ENCODE data around the gene MVB12B. TPM values are rescaled to one million over a fixed set of nuclear protein-coding genes. Genes with fewer than 3 reads are reported as not detected.

Gene MVB12B
- total and polyA plus RNA-seq, 2 of the 8 experiments (the other 6 are each of a cell fraction or from before 2014, with no cell fraction given), result 2.6 to 5.0 TPM

GRCh38 chr9:126304207-126304970, 22.2 kb upstream of the MVB12B start:
- CTCF ChIA-PET (ENCODE audit: partially characterized antibody), result interaction anchor here (0.9 to 11.5 kb wide), 7 partner anchors 8 to 93 kb away, joined by 3 to 108 read pairs (median 5); no protein-coding TSS in a partner anchor
- peak overlapping the region; percentile 82; the same call in 1 of the 2 replicates for H2AFZ ChIP-seq (ENCODE audit: low read length)
- H3K18ac ChIP-seq (ENCODE audit: extremely low read depth, low read length), result no peak overlapping the region
- no peak overlapping the region for H3K27ac ChIP-seq (ENCODE audit: low read depth, low read length)
- H2BK12ac ChIP-seq (ENCODE audit: low read depth, low read length), result no peak overlapping the region
- H3K4me2 ChIP-seq (ENCODE audit: insufficient read depth in 1 of 2, low read depth in 2 of 2, low read length in 2 of 2), result no peak overlapping the region
- H2BK5ac ChIP-seq (ENCODE audit: low read depth, low read length), result no peak overlapping the region
- no peak overlapping the region for H4K8ac ChIP-seq (ENCODE audit: extremely low read depth, insufficient read depth, low read length)
- H3K4me3 ChIP-seq (ENCODE audit: extremely low read depth in 1 of 4, insufficient read depth in 2 of 4, low read depth in 3 of 4, low read length in 4 of 4), result no peak overlapping the region
- no peak overlapping the region for H3K56ac ChIP-seq (replicated peaks; ENCODE audit: insufficient read length, low read depth, low read length)
- H4K5ac ChIP-seq (ENCODE audit: insufficient read length, low read depth, low read length), result no peak overlapping the region
- POLR2A ChIA-PET (ENCODE audit: partially characterized antibody), result no interaction called here
- no peak overlapping the region for H3K9ac ChIP-seq (replicated peaks in 1 of 4; ENCODE audit: extremely low read depth in 1 of 4, low read depth in 3 of 4, low read length in 3 of 4)
- H3K4ac ChIP-seq (replicated peaks; ENCODE audit: insufficient read length, low read depth, low read length), result no peak overlapping the region
- no peaks in the 10 kb centered on the region for H3K79me1 ChIP-seq (ENCODE audit: low read depth, low read length)
- no peaks in the 10 kb centered on the region for H3K9me3 ChIP-seq (ENCODE audit: insufficient read depth in 2 of 2, low read depth in 1 of 2, low read length in 1 of 2)
- H3K23me2 ChIP-seq (ENCODE audit: low read depth, low read length), result 0 out of 2 replicates have a peak, but pooled peaks cover 2% of the 10 kb centered on the region
- no peak overlapping the region for H2BK20ac ChIP-seq (ENCODE audit: low read length)
- no peak overlapping the region for H2BK120ac ChIP-seq (replicated peaks; ENCODE audit: low read depth, low read length)
- DNase-seq (ENCODE audit: low read depth in 1 of 2, low spot score in 2 of 2) (no peak), FAIRE-seq (no peak)
- no peaks in the 10 kb centered on the region for H3K36me3 ChIP-seq (ENCODE audit: control insufficient read depth in 2 of 4, insufficient read depth in 4 of 4, low read length in 3 of 4)
- H2AK5ac ChIP-seq (ENCODE audit: low read depth, low read length), result no peak overlapping the region
- whole genome bisulfite sequencing, 2 experiments (ENCODE audit: extremely low coverage in 1 of 2, insufficient coverage in 1 of 2, insufficient read length in 1 of 2, insufficient replicate concordance in 2 of 2, low coverage in 1 of 2, low lambda C conversion rate in 2 of 2, missing lambda C conversion rate in 1 of 2), result 82% methylated on average over 8 of the region's 8 CpGs; no CpG with 5 or more reads in 1 of the 2 experiments
- H3K4me1 ChIP-seq (replicated peaks in 1 of 4; ENCODE audit: control insufficient read depth in 3 of 4, insufficient read depth in 4 of 4, low read length in 3 of 4), result no peaks in the 10 kb centered on the region; a peak in 1 of 7 replicates
- no peak overlapping the region for H3K23ac ChIP-seq (ENCODE audit: insufficient read length)
- no peaks in the 10 kb centered on the region for H3K27me3 ChIP-seq (replicated peaks in 1 of 4; ENCODE audit: control insufficient read depth in 3 of 4, extremely low read depth in 1 of 4, insufficient read depth in 3 of 4, low read length in 3 of 4)
- no peak overlapping the region for H2BK15ac ChIP-seq (ENCODE audit: low read length)
- no peak overlapping the region for H4K91ac ChIP-seq (replicated peaks; ENCODE audit: insufficient read length, low read length)
- H3K79me2 ChIP-seq (ENCODE audit: control insufficient read depth in 1 of 2, insufficient read depth in 2 of 2, low read length in 2 of 2), result no peaks in the 10 kb centered on the region
- H3K14ac ChIP-seq (ENCODE audit: insufficient read length), result no peak overlapping the region
- H4K20me1 ChIP-seq (replicated peaks in 1 of 2; ENCODE audit: control insufficient read depth in 1 of 2, insufficient read depth in 2 of 2, low read length in 2 of 2), result no peaks in the 10 kb centered on the region
- no peak for TF ChIP-seq SIN3A (conservative IDR thresholded peaks at IDR 0.05 in 1 of 2, IDR thresholded peaks at IDR 0.05 in 1 of 2; ENCODE audit: low read depth in 1 of 2, low read length in 2 of 2)
